Right kidney (tissue), 1 donor: ENCODE measurements around the gene TMEM248.
"Not testable (repeated sequence)": the region's sequence is repeated elsewhere in the genome, so short reads cannot be mapped to it uniquely, and the experiment has no call there.

Experiments used
- DNase-seq: peaks from one replicate; pipeline ENCODE4 v3.0.0-alpha.2; 2016

Gene TMEM248

GRCh38 chr7:66948480-66949109 lies 27.6 kb downstream of the TMEM248 start:
- no peak for DNase-seq

- DNase-seq, result no peak
These were observed 29.3 kb downstream of the TMEM248 start for GRCh38 chr7:66950311-66950710.

GRCh38 chr7:66950763-66951162 lies 29.7 kb downstream of the TMEM248 start:
- DNase-seq, result no peak

- no peak for DNase-seq
These were observed 31.5 kb downstream of the TMEM248 start for GRCh38 chr7:66952343-66953043.

- no peak for DNase-seq
These were observed 32.0 kb downstream of the TMEM248 start for GRCh38 chr7:66953044-66953427.

- DNase-seq, result no peak
These were observed 36.7 kb downstream of the TMEM248 start for GRCh38 chr7:66957595-66958290.

- DNase-seq, result no peak
These were observed 37.7 kb downstream of the TMEM248 start for GRCh38 chr7:66958538-66959350.

- no peak for DNase-seq
These were observed 39.2 kb downstream of the TMEM248 start for GRCh38 chr7:66960192-66960591.

GRCh38 chr7:66961096-66961495 lies 40.1 kb downstream of the TMEM248 start:
- no peak for DNase-seq

- DNase-seq, result no peak
These were observed 43.4 kb downstream of the TMEM248 start for GRCh38 chr7:66964411-66964810.

GRCh38 chr7:66967029-66967428 lies 46.0 kb downstream of the TMEM248 start:
- DNase-seq, result no peak

- not testable (repeated sequence) for DNase-seq
These were observed 48.0 kb downstream of the TMEM248 start for GRCh38 chr7:66969001-66969400.

GRCh38 chr7:66970310-66970709 lies 49.3 kb downstream of the TMEM248 start:
- DNase-seq, result no peak

- no peak for DNase-seq
These were observed 54.1 kb downstream of the TMEM248 start for GRCh38 chr7:66974986-66975590.

GRCh38 chr7:66978312-66978711 lies 57.3 kb downstream of the TMEM248 start:
- DNase-seq, result not testable (repeated sequence)

- not testable (repeated sequence) for DNase-seq
These were observed 58.0 kb downstream of the TMEM248 start for GRCh38 chr7:66979013-66979412.

GRCh38 chr7:66980336-66980735 lies 59.3 kb downstream of the TMEM248 start:
- not testable (repeated sequence) for DNase-seq

GRCh38 chr7:66989552-66989951 lies 68.5 kb downstream of the TMEM248 start:
- not testable (repeated sequence) for DNase-seq

- DNase-seq, result not testable (repeated sequence)
These were observed 73.0 kb downstream of the TMEM248 start for GRCh38 chr7:66994051-66994450.

- not testable (repeated sequence) for DNase-seq
These were observed 73.6 kb downstream of the TMEM248 start for GRCh38 chr7:66994691-66995049.

- DNase-seq, result peak; percentile 93
These were observed 74.2 kb downstream of the TMEM248 start, which contains the start of gene SBDS for GRCh38 chr7:66995050-66995776. Gene SBDS (minus strand): TSS chr7:66995586. CDS start chr7:66995417, 169 bp downstream.
